Measurements from ENCODE around the gene GJD4.

Gene GJD4

DNA sequence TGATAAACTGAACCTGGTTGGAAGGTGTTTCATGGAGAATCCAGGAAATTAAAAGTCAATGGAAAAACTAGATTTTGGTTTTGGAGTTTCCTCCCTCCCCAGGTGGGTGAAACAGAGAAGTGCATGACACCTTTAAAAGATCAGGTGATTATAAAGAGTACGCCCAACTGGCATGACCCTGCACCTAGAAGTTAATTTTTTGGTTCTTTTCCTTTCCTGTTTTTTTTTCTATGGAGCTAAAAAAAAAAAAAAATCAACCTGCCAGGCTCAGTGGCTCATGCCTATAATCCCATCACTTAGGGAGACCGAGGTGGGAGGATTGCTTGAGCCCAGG is 7.9 kb downstream of the GJD4 start:
- FAIRE-seq: no peak
- DNase-seq (ENCODE audit: insufficient read length, low spot score): no peak
- TF ChIP-seq, protein P1, sequence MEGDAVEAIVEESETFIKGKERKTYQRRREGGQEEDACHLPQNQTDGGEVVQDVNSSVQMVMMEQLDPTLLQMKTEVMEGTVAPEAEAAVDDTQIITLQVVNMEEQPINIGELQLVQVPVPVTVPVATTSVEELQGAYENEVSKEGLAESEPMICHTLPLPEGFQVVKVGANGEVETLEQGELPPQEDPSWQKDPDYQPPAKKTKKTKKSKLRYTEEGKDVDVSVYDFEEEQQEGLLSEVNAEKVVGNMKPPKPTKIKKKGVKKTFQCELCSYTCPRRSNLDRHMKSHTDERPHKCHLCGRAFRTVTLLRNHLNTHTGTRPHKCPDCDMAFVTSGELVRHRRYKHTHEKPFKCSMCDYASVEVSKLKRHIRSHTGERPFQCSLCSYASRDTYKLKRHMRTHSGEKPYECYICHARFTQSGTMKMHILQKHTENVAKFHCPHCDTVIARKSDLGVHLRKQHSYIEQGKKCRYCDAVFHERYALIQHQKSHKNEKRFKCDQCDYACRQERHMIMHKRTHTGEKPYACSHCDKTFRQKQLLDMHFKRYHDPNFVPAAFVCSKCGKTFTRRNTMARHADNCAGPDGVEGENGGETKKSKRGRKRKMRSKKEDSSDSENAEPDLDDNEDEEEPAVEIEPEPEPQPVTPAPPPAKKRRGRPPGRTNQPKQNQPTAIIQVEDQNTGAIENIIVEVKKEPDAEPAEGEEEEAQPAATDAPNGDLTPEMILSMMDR (IDR thresholded peaks at IDR 0.05; ENCODE audit: insufficient read depth, missing control alignments): no peak

DNA sequence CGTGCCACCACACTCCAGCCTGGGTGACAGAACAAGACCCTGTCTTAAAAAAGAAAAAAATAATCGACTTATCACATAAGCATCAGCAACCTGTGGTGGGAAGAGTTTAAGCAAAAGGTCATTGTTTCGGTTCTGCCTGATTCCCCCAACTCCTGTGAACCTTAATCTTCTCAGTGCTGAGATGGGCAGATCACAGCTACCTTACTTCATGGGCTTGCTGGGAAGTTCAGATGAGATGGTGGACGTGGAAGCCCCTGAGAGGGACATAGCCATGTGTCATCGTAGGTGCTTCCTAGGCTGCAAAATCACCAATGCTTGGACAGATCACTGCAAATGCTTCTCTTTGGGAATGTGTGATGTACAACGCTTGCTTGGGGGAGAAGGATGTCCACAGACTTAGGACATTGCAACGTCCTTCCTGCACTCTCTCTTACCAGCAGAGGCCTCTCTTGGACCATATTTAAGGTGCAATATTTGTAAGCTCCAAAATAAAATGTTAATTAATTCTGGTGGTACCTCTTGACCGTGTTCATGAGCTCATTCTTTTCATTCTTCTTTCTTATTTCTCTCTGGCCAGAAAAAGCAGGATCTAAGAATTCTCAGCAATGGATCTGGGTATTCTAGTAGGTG is 8.6 kb downstream of the GJD4 start:
- TF ChIP-seq, protein P1 (IDR thresholded peaks at IDR 0.05; ENCODE audit: insufficient read depth, missing control alignments): peak; percentile 51
- DNase-seq (ENCODE audit: insufficient read length, low spot score) (no peak), FAIRE-seq (no peak)

DNA sequence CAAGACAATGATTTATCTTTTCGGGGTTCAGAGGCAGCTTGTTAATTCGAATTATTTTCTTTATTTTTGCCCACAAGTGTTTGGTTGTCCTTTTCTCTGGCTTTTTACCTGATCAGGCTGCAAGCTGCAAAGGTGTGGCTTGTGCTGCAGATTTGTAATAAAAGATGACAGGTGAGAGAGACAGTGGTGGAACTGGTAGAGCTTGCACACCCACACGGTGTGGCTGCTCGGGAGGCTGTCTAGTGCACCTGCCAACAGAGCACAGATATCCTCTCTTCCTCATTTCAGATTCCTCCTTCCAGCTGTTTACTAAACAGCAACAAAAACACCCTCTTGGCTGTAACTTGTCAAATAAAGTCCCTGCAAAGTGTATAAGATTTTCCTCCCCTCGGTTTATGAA is 9.2 kb downstream of the GJD4 start:
- DNase-seq (ENCODE audit: insufficient read length, low spot score): no peak
- TF ChIP-seq, protein P1 (IDR thresholded peaks at IDR 0.05; ENCODE audit: insufficient read depth, missing control alignments): no peak
- FAIRE-seq: no peak

DNA sequence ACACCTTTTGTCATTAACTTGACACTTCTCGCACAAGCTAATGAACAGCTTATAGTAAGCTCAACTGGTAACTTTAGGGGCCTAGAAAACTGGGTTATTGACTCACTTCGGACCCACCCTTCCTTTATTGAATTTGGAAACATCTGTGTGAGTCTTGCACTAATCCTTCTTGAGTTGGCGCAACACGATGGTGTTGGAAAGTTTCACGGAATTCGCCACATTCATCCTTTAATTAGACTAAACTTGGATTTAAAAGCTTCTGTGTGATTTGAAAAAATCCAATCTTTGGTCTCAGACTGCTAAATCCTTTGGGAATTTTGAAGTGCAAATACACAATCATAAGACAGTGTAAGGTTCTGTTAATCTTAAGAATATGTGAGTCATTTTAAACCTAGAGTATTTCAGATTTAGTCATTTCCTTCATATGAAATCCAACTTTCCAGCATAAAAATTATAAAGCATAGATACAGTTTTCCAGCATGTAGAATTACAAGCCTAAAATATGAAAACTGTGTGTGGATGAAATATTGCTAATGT is 21.9 kb downstream of the GJD4 start:
- DNase-seq (ENCODE audit: insufficient read length, low spot score) (no peak), FAIRE-seq (peak; percentile 44)
- TF ChIP-seq, protein P1 (IDR thresholded peaks at IDR 0.05; ENCODE audit: insufficient read depth, missing control alignments): no peak

DNA sequence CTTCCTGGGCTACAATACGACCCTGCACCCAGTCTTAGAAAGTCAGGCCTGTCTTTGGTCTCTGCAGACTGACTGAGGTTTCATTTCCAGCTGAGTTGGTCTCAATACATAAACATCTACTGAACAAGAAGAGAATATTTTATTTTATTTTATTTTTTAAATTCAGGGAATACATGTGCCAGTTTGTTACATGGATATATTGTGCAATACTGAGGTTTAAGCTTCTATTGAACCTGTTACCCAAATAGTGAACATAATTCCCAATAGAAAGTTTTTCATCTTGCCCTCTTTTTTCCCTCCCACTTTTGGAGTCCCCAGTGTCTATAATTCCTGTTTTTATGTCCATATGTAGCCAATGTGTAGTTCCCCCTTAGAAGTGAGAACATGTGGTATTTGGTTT is 26.3 kb downstream of the GJD4 start:
- DNase-seq (ENCODE audit: insufficient read length, low spot score) (no peak), FAIRE-seq (no peak)
- TF ChIP-seq, protein P1 (IDR thresholded peaks at IDR 0.05; ENCODE audit: insufficient read depth, missing control alignments): no peak

DNA sequence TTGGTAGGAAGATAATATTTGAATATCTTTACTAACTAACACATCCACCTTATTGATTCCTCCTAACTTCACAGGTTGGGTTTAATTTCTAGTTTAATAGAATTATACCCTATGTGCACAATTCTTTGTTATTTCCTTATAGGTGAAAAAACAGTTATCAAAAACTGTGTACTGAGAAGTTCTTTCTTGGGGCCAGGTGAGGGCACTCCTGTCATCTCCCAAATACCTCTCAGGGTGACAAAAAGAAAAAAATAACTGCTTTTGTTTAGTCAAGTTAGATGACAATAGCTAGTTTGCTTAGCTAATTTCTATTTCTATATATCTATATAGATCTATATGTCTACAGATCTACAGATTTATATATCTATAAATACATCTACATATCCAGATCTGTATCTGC is 26.9 kb downstream of the GJD4 start:
- FAIRE-seq (no peak), DNase-seq (ENCODE audit: insufficient read length, low spot score) (no peak)
- TF ChIP-seq, protein P1 (IDR thresholded peaks at IDR 0.05; ENCODE audit: insufficient read depth, missing control alignments): peak; percentile 8

Measured in D721Med (cell line).